H1 (cell line): ENCODE results near the gene NOS2. TPM values are rescaled to one million over a fixed set of nuclear protein-coding genes. Genes with fewer than 3 reads are reported as not detected.

Experiments
- CTCF ChIA-PET: fragments of 300-600 bp; sonication (Branson Sonifier 250); formaldehyde crosslinking; loops from one replicate; lab custom pipeline; 2021; ENCODE audit not compliant: partially characterized antibody; lab: Charles Lee
- POLR2A ChIA-PET: fragments of 300-600 bp; sonication (Branson Sonifier 250); formaldehyde crosslinking; loops from one replicate; lab custom pipeline; 2021; ENCODE audit warnings: inconsistent platforms; ENCODE audit not compliant: partially characterized antibody; lab: Charles Lee
- DNase-seq, 2 experiments: peaks; one replicate each; pipeline versions ENCODE4 v3.0.0 to v3.0.0-alpha.2; 2010 to 2022; ENCODE audit warnings: low spot score in 2 of 2, low read depth in 1 of 2, mixed read lengths in 1 of 2
- FAIRE-seq: peaks from 2 replicates; lab custom pipeline; 2011; peaks lifted over from hg19 to GRCh38; lab: Jason Lieb, UNC
- H2AFZ ChIP-seq: 2 replicates; pipeline ENCODE4 v1.8.1; 2012; ENCODE audit warnings: low read length, inconsistent platforms
- H2AK5ac ChIP-seq: 2 replicates; pipeline ENCODE4 v1.6.1; 2013; ENCODE audit warnings: low read depth, low read length
- H2BK120ac ChIP-seq: replicated peaks from 2 replicates; pipeline ENCODE3; 2013; ENCODE audit warnings: low read depth, low read length, inconsistent platforms
- H2BK12ac ChIP-seq: 2 replicates; pipeline ENCODE4 v1.6.1; 2013; ENCODE audit warnings: low read depth, low read length
- H2BK15ac ChIP-seq: 2 replicates; pipeline ENCODE4 v1.6.1; 2013; ENCODE audit warnings: low read length
- H2BK20ac ChIP-seq: 2 replicates; pipeline ENCODE4 v1.6.1; 2013; ENCODE audit warnings: low read length
- H2BK5ac ChIP-seq: 2 replicates; pipeline ENCODE4 v1.6.1; 2013; ENCODE audit warnings: low read depth, low read length
- H3K14ac ChIP-seq: 2 replicates; pipeline ENCODE4 v1.6.1; 2013; ENCODE audit warnings: inconsistent platforms; ENCODE audit not compliant: insufficient read length
- H3K18ac ChIP-seq: 2 replicates; pipeline ENCODE4 v1.6.1; 2013; ENCODE audit warnings: low read length; ENCODE audit errors: extremely low read depth
- H3K23ac ChIP-seq: 2 replicates; pipeline ENCODE4 v1.6.1; 2013; ENCODE audit warnings: inconsistent platforms; ENCODE audit not compliant: insufficient read length
- H3K23me2 ChIP-seq: 2 replicates; pipeline ENCODE4 v1.6.1; 2013; ENCODE audit warnings: low read depth, low read length
- H3K27ac ChIP-seq: 2 replicates; pipeline ENCODE4 v1.6.1; 2011; ENCODE audit warnings: low read depth, low read length, inconsistent platforms
- H3K27me3 ChIP-seq, 4 experiments: replicated peaks in 1 of 4; 1 replicate in 1 of 4; 2 replicates in 3 of 4; pipeline versions ENCODE4 v1.6.1 to v1.8.1; 2011 to 2013; ENCODE audit warnings: low read length in 3 of 4, mild to moderate bottlenecking in 3 of 4, inconsistent platforms in 2 of 4, mixed read lengths in 2 of 4, moderate library complexity in 1 of 4; ENCODE audit not compliant: control insufficient read depth in 3 of 4, insufficient read depth in 3 of 4; ENCODE audit errors: extremely low read depth in 1 of 4
- H3K36me3 ChIP-seq, 4 experiments: 2 replicates each; pipeline versions ENCODE4 v1.6.1 to v1.8.1; 2011 to 2013; ENCODE audit warnings: mild to moderate bottlenecking in 4 of 4, low read length in 3 of 4, moderate library complexity in 2 of 4, control low read depth in 1 of 4, inconsistent platforms in 1 of 4; ENCODE audit not compliant: insufficient read depth in 4 of 4, control insufficient read depth in 2 of 4
- H3K4ac ChIP-seq: replicated peaks from 2 replicates; pipeline ENCODE3; 2013; ENCODE audit warnings: low read length, low read depth, mixed read lengths, inconsistent platforms; ENCODE audit not compliant: insufficient read length
- H3K4me1 ChIP-seq, 4 experiments: replicated peaks in 1 of 4; 1 replicate in 1 of 4; 2 replicates in 3 of 4; pipeline versions ENCODE4 v1.6.1 to v1.8.1; 2011 to 2013; ENCODE audit warnings: low read length in 3 of 4, inconsistent platforms in 2 of 4, mixed read lengths in 1 of 4; ENCODE audit not compliant: insufficient read depth in 4 of 4, control insufficient read depth in 3 of 4
- H3K4me2 ChIP-seq, 2 experiments: 2 replicates each; pipeline versions ENCODE4 v1.6.1 to v1.8.1; 2011 to 2013; ENCODE audit warnings: low read depth in 2 of 2, low read length in 2 of 2, control low read depth in 1 of 2, inconsistent platforms in 1 of 2, mild to moderate bottlenecking in 1 of 2; ENCODE audit not compliant: insufficient read depth in 1 of 2
- H3K4me3 ChIP-seq, 4 experiments: fragments of 200-600, 300-600 bp in 1 of 4; sonication (generic), shearing (Covaris generic), sonication (Bioruptor Twin) in 1 of 4; 2 replicates each; pipeline versions ENCODE4 v1.5.1 to v1.8.1; 2011 to 2016; ENCODE audit warnings: low read length in 4 of 4, low read depth in 3 of 4, control low read depth in 2 of 4, inconsistent platforms in 2 of 4, mild to moderate bottlenecking in 2 of 4, mixed read lengths in 1 of 4, moderate library complexity in 1 of 4; ENCODE audit not compliant: insufficient read depth in 2 of 4; ENCODE audit errors: extremely low read depth in 1 of 4
- H3K56ac ChIP-seq: replicated peaks from 2 replicates; pipeline ENCODE3; 2013; ENCODE audit warnings: low read depth, mild to moderate bottlenecking, mixed read lengths, low read length, inconsistent platforms; ENCODE audit not compliant: insufficient read length
- H3K79me1 ChIP-seq: 2 replicates; pipeline ENCODE4 v1.6.1; 2013; ENCODE audit warnings: low read depth, low read length, control low read depth
- H3K79me2 ChIP-seq, 2 experiments: 2 replicates each; pipeline versions ENCODE4 v1.6.1 to v1.8.1; 2012 to 2013; ENCODE audit warnings: low read length in 2 of 2, mild to moderate bottlenecking in 2 of 2, inconsistent platforms in 1 of 2; ENCODE audit not compliant: insufficient read depth in 2 of 2, control insufficient read depth in 1 of 2
- H3K9ac ChIP-seq, 4 experiments: replicated peaks in 1 of 4; 1 replicate in 1 of 4; 2 replicates in 3 of 4; pipeline versions ENCODE4 v1.6.1 to v1.8.1; 2011 to 2013; ENCODE audit warnings: low read depth in 3 of 4, low read length in 3 of 4, control low read depth in 2 of 4, mild to moderate bottlenecking in 2 of 4, moderate library complexity in 2 of 4, inconsistent platforms in 1 of 4; ENCODE audit errors: extremely low read depth in 1 of 4
- H3K9me3 ChIP-seq, 2 experiments: 2 replicates each; pipeline versions ENCODE4 v1.6.1 to v1.8.1; 2012 to 2013; ENCODE audit warnings: mild to moderate bottlenecking in 2 of 2, moderate library complexity in 2 of 2, control low read depth in 1 of 2, inconsistent platforms in 1 of 2, low read depth in 1 of 2, low read length in 1 of 2, mixed read lengths in 1 of 2; ENCODE audit not compliant: insufficient read depth in 2 of 2
- H4K20me1 ChIP-seq, 2 experiments: replicated peaks in 1 of 2; 2 replicates each; pipeline versions ENCODE3 to v1.8.1; 2011 to 2013; ENCODE audit warnings: inconsistent platforms in 2 of 2, low read length in 2 of 2, mild to moderate bottlenecking in 1 of 2; ENCODE audit not compliant: insufficient read depth in 2 of 2, control insufficient read depth in 1 of 2
- H4K5ac ChIP-seq: 2 replicates; pipeline ENCODE4 v1.6.1; 2013; ENCODE audit warnings: low read length, low read depth, mixed read lengths, inconsistent platforms; ENCODE audit not compliant: insufficient read length
- H4K8ac ChIP-seq: 2 replicates; pipeline ENCODE4 v1.8.0; 2013; ENCODE audit warnings: mild to moderate bottlenecking, moderate library complexity, low read length, inconsistent platforms; ENCODE audit not compliant: insufficient read depth; ENCODE audit errors: extremely low read depth
- H4K91ac ChIP-seq: replicated peaks from 2 replicates; pipeline ENCODE3; 2013; ENCODE audit warnings: low read length, mixed read lengths, inconsistent platforms; ENCODE audit not compliant: insufficient read length
- ASH2L ChIP-seq: fragments of 200-600, 300-600 bp; sonication (generic); IDR thresholded peaks from one replicate; pipeline ENCODE4 v1.7.1; 2017; ENCODE audit warnings: low read length
- CHD2 ChIP-seq: IDR thresholded peaks from 2 replicates; pipeline ENCODE4 v1.6.1; 2012; ENCODE audit warnings: low read length, improper control_type of control experiment
- CTCF ChIP-seq, 3 experiments: IDR thresholded peaks; 1 replicate in 2 of 3; 2 replicates in 1 of 3; pipeline versions ENCODE4 v1.5.1 to v1.6.1; 2011; ENCODE audit warnings: low read length in 3 of 3, mild to moderate bottlenecking in 3 of 3, inconsistent platforms in 2 of 3, low read depth in 1 of 3, moderate library complexity in 1 of 3; ENCODE audit not compliant: insufficient read depth in 1 of 3; ENCODE audit errors: control extremely low read depth in 1 of 3
- FOSL1 ChIP-seq: IDR thresholded peaks from 2 replicates; pipeline ENCODE4 v1.6.1; 2011; ENCODE audit warnings: mild to moderate bottlenecking, low read depth, low read length, moderate library complexity; ENCODE audit not compliant: insufficient read depth
- GTF2F1 ChIP-seq: IDR thresholded peaks from 2 replicates; pipeline ENCODE4 v1.6.1; 2012; ENCODE audit warnings: low read depth, low read length, improper control_type of control experiment, borderline replicate concordance
- SIN3A ChIP-seq, 2 experiments: IDR thresholded peaks in 1 of 2; conservative IDR thresholded peaks in 1 of 2; 2 replicates each; pipeline ENCODE4 v1.6.1; 2011 to 2012; ENCODE audit warnings: low read length in 2 of 2, improper control_type of control experiment in 1 of 2, low read depth in 1 of 2, mild to moderate bottlenecking in 1 of 2
- SIRT6 ChIP-seq: IDR thresholded peaks from one replicate; pipeline ENCODE4 v1.7.1; 2012; ENCODE audit warnings: low read length, inconsistent platforms
- SRF ChIP-seq: IDR thresholded peaks from 2 replicates; pipeline ENCODE4 v1.6.1; 2011; ENCODE audit warnings: mild to moderate bottlenecking, low read depth, low read length, moderate library complexity
- TAF1 ChIP-seq: IDR thresholded peaks from 2 replicates; pipeline ENCODE4 v1.6.1; 2011; ENCODE audit warnings: mild to moderate bottlenecking, low read depth, low read length
- TAF7 ChIP-seq: optimal IDR thresholded peaks from 2 replicates; pipeline ENCODE3; 2011; ENCODE audit warnings: low read depth, mild to moderate bottlenecking, inconsistent platforms, low read length, moderate library complexity, borderline replicate concordance
- TCF12 ChIP-seq: IDR thresholded peaks from 2 replicates; pipeline ENCODE4 v1.6.1; 2011; ENCODE audit warnings: low read depth, mild to moderate bottlenecking, low read length
- TEAD4 ChIP-seq: IDR thresholded peaks from 2 replicates; pipeline ENCODE4 v1.6.1; 2012; ENCODE audit warnings: low read depth, low read length, inconsistent platforms, mixed read lengths
- WGBS, 2 experiments: shearing (Covaris generic) in 1 of 2; methylation state at CpG; one replicate each; pipeline versions ENCODE4 v1.1.6 to v1.1.7; 2013 to 2015; ENCODE audit warnings: low lambda C conversion rate in 2 of 2, mixed read lengths in 2 of 2, inconsistent platforms in 1 of 2, low coverage in 1 of 2, missing lambda C conversion rate in 1 of 2; ENCODE audit not compliant: insufficient replicate concordance in 2 of 2, insufficient coverage in 1 of 2, insufficient read length in 1 of 2; ENCODE audit errors: extremely low coverage in 1 of 2, missing lambda C conversion rate in 1 of 2; 5-methylcytosine and 5-hydroxymethylcytosine counted together
- polyA plus RNA-seq, 7 experiments: library from polyadenylated mRNA; depleted of rRNA in 3 of 7; stranded (reverse) in 5 of 7; unstranded in 2 of 7; fragments of >200 nt in 5 of 7; fragments of 200-250 nt in 2 of 7; gene quantifications; 1 replicate in 5 of 7; 2 replicates in 1 of 7; 4 replicates in 1 of 7; pipeline versions ENCODE4 v1.2.1 to v1.2.3, GENCODE V29; 2011 to 2013; ENCODE audit warnings: missing spikeins in 2 of 7, mixed read lengths in 2 of 7
- total RNA-seq: library from RNA; stranded (reverse); fragmentation: NEBNext Ultra II Directional; extraction: Animal tissue kit (Norgen Biotek cat#: 25700); gene quantifications from 2 replicates; pipeline ENCODE4 v1.2.1, GENCODE V29; 2021

Gene NOS2
- total and polyA plus RNA-seq, 2 of the 8 experiments (the other 6 are each of a cell fraction or from before 2014, with no cell fraction given): 1.0 to 1.9 TPM

- FAIRE-seq (no peak), DNase-seq (no peak)
- CTCF ChIA-PET: interaction anchor here (0.6 to 12.0 kb wide), 12 partner anchors 8 to 1453 kb away, joined by 3 to 338 read pairs (median 4); no protein-coding TSS in a partner anchor
- no peak overlapping the region for H2BK12ac ChIP-seq
- no peaks in the 10 kb centered on the region for H3K4me1 ChIP-seq
- no peaks in the 10 kb centered on the region; the same call in 1 of the 2 replicates for H3K79me1 ChIP-seq
- H4K91ac ChIP-seq: no peak overlapping the region
- H3K18ac ChIP-seq: no peak overlapping the region
- no peak overlapping the region for H2BK5ac ChIP-seq
- H3K79me2 ChIP-seq: no peaks in the 10 kb centered on the region
- no peak overlapping the region for H2BK20ac ChIP-seq
- no peak overlapping the region for H3K9ac ChIP-seq
- H2BK120ac ChIP-seq: no peak overlapping the region
- H2AK5ac ChIP-seq: no peak overlapping the region
- no peak overlapping the region for H3K23ac ChIP-seq
- 98% methylated on average over 8 of the region's 8 CpGs; no CpG with 5 or more reads in 1 of the 2 experiments for WGBS, 2 experiments
- H3K4me3 ChIP-seq: no peak overlapping the region
- H2BK15ac ChIP-seq: 0 out of 2 replicates have a peak overlapping the region, but pooled peaks have one; percentile 16
- no peaks in the 10 kb centered on the region for H3K9me3 ChIP-seq
- POLR2A ChIA-PET: no interaction called here
- H4K20me1 ChIP-seq: no peaks in the 10 kb centered on the region
- no peaks in the 10 kb centered on the region for H3K27me3 ChIP-seq
- H3K56ac ChIP-seq: no peak overlapping the region
- H4K5ac ChIP-seq: no peak overlapping the region
- H2AFZ ChIP-seq: no peak overlapping the region
- no peak overlapping the region for H3K14ac ChIP-seq
- H3K4me2 ChIP-seq: no peak overlapping the region
- no peak overlapping the region for H3K27ac ChIP-seq
- H3K4ac ChIP-seq: no peak overlapping the region
- H4K8ac ChIP-seq: no peak overlapping the region
- no peaks in the 10 kb centered on the region for H3K36me3 ChIP-seq
- no peaks in the 10 kb centered on the region for H3K23me2 ChIP-seq
- TF ChIP-seq TEAD4: no peak
- TF ChIP-seq CHD2: no peak
- no peak for TF ChIP-seq TCF12
- no peak for TF ChIP-seq CTCF (IDR thresholded peaks at IDR 0.05; ENCODE audit: control extremely low read depth in 1 of 3, insufficient read depth in 1 of 3, low read depth in 1 of 3, low read length in 3 of 3)
- no peak for TF ChIP-seq GTF2F1
- no peak for TF ChIP-seq ASH2L
- no peak for TF ChIP-seq SRF
- no peak for TF ChIP-seq TAF7
- no peak for TF ChIP-seq TAF1
- TF ChIP-seq SIRT6: no peak
- TF ChIP-seq FOSL1: no peak
- no peak for TF ChIP-seq SIN3A (conservative IDR thresholded peaks at IDR 0.05 in 1 of 2, IDR thresholded peaks at IDR 0.05 in 1 of 2; ENCODE audit: low read depth in 1 of 2, low read length in 2 of 2)
These were observed 45.8 kb downstream of the NOS2 start for GRCh38 chr17:27754549-27754948.
